Mesendoderm (in vitro differentiated cells): Measurements from ENCODE around the gene RETN.

ENCODE experiments used
- DNase-seq: peaks from one replicate; pipeline ENCODE4 v3.0.0; 2013
- H2AK5ac ChIP-seq: 2 replicates; pipeline ENCODE4 v1.6.1; 2013; ENCODE audit warnings: low read length, inconsistent platforms
- H2BK120ac ChIP-seq: 2 replicates; pipeline ENCODE4 v1.6.1; 2013; ENCODE audit warnings: low read depth, mild to moderate bottlenecking, low read length, moderate library complexity, mixed read lengths
- H2BK15ac ChIP-seq: replicated peaks from 2 replicates; pipeline ENCODE4 v1.6.1; 2013; ENCODE audit warnings: low read depth, mild to moderate bottlenecking, moderate library complexity
- H2BK5ac ChIP-seq: 2 replicates; pipeline ENCODE4 v1.6.1; 2013; ENCODE audit warnings: low read length, inconsistent platforms
- H3K18ac ChIP-seq: 2 replicates; pipeline ENCODE4 v1.6.1; 2013; ENCODE audit warnings: mild to moderate bottlenecking, low read length, mixed read lengths
- H3K23ac ChIP-seq: one replicate; pipeline ENCODE4 v1.6.1; 2013; ENCODE audit warnings: low read length
- H3K27ac ChIP-seq: 2 replicates; pipeline ENCODE4 v1.5.1; 2013; ENCODE audit warnings: low read depth, mild to moderate bottlenecking, inconsistent platforms, low read length, moderate library complexity
- H3K27me3 ChIP-seq: 2 replicates; pipeline ENCODE4 v1.6.1; 2013; ENCODE audit warnings: low read length, control low read depth, mild to moderate bottlenecking, inconsistent platforms; ENCODE audit not compliant: insufficient read depth, poor library complexity
- H3K36me3 ChIP-seq: 2 replicates; pipeline ENCODE4 v1.6.1; 2013; ENCODE audit warnings: low read length, inconsistent platforms; ENCODE audit not compliant: control insufficient read depth, insufficient read depth
- H3K4ac ChIP-seq: one replicate; pipeline ENCODE4 v1.6.1; 2013; ENCODE audit warnings: low read depth, mild to moderate bottlenecking, low read length, moderate library complexity
- H3K4me1 ChIP-seq: 2 replicates; pipeline ENCODE4 v1.6.1; 2013; ENCODE audit warnings: low read depth, low read length, inconsistent platforms; ENCODE audit not compliant: control insufficient read depth
- H3K4me2 ChIP-seq: 2 replicates; pipeline ENCODE4 v1.6.1; 2013; ENCODE audit warnings: low read length
- H3K4me3 ChIP-seq: 2 replicates; pipeline ENCODE4 v1.5.1; 2013; ENCODE audit warnings: mild to moderate bottlenecking, low read length
- H3K56ac ChIP-seq: one replicate; pipeline ENCODE4 v1.6.1; 2013; ENCODE audit warnings: low read length
- H3K79me1 ChIP-seq: 2 replicates; pipeline ENCODE4 v1.6.1; 2013; ENCODE audit warnings: low read length, inconsistent platforms
- H3K79me2 ChIP-seq: 2 replicates; pipeline ENCODE4 v1.6.1; 2013; ENCODE audit warnings: mild to moderate bottlenecking, low read length; ENCODE audit not compliant: control insufficient read depth, insufficient read depth
- H3K9ac ChIP-seq: 2 replicates; pipeline ENCODE4 v1.6.1; 2013; ENCODE audit warnings: low read length, inconsistent platforms
- H4K5ac ChIP-seq: one replicate; pipeline ENCODE4 v1.6.1; 2013; ENCODE audit warnings: low read length
- H4K8ac ChIP-seq: one replicate; pipeline ENCODE4 v1.6.1; 2013; ENCODE audit warnings: low read depth, mild to moderate bottlenecking, control low read depth, low read length, moderate library complexity
- WGBS: extraction: QIAGEN DNeasy Blood & Tissue Kit; methylation state at CpG from one replicate; pipeline ENCODE4 v1.1.7; 2013; ENCODE audit warnings: low lambda C conversion rate, missing lambda C conversion rate; ENCODE audit not compliant: insufficient coverage; ENCODE audit errors: extremely low coverage; 5-methylcytosine and 5-hydroxymethylcytosine counted together

RETN gene

DNA sequence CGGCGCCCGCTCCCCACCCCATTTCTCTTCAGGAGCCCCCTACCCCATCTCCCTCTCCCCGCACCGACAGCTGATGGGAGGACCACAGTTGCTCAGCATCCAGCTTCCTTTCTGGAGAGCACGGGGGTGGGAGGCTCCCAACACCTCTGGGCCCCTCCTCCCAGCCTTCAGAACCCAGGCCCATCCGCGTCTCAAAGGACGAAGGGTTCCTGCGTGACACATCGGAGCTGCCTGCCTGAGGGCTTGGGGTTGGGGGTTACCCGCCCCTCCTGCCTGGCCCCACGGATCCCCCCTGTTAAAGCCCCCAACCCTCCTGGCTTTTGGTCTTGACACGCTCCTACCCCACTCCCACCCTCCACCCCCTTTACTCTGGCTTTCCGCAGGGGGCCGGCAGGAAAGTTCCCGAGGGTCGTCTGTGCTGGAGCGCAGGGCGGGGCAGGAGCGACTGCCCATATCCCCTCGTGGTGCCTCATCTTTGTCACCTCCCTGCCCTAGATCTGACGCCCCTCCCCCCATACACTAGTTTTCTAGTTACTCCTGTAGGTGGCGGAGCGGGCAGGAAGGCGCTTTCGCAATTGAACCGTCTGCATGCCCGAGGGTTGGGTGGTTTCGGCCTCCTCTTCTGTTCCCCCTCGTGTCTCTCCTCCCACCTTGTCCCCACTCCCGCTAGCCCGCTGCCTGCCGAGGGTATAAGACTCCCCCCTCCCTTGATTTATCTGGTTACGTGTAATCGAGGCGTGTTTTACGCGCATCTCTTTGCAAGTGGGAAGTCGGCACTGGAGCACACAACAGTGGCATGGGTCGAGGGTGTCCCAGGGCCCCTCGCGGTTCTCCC is 12.7 kb downstream of the RETN start:
- H3K23ac ChIP-seq, result no peak overlapping the region
- H3K27me3 ChIP-seq, result no peaks in the 10 kb centered on the region
- peak; percentile 95 for DNase-seq
- H3K79me1 ChIP-seq, result peaks cover 3% of the 10 kb centered on the region
- H3K4me2 ChIP-seq, result peak overlapping the region; percentile 89
- H3K4ac ChIP-seq, result peak overlapping the region; percentile 8
- peaks cover 3% of the 10 kb centered on the region for H3K4me1 ChIP-seq
- H3K56ac ChIP-seq, result peak overlapping the region; percentile 89
- H2BK15ac ChIP-seq, result no peak overlapping the region
- no peak overlapping the region for H2BK5ac ChIP-seq
- H2AK5ac ChIP-seq, result peak overlapping the region; percentile 95
- H2BK120ac ChIP-seq, result no peak overlapping the region
- H4K5ac ChIP-seq, result no peak overlapping the region
- H3K27ac ChIP-seq, result no peak overlapping the region
- no CpG with 5 or more reads among the region's 43 CpGs for WGBS
- peak overlapping the region; percentile 93 for H3K9ac ChIP-seq
- H3K18ac ChIP-seq, result no peak overlapping the region
- H3K79me2 ChIP-seq, result peaks cover 4% of the 10 kb centered on the region
- H3K4me3 ChIP-seq, result peak overlapping the region; percentile 85
- H3K36me3 ChIP-seq, result no peaks in the 10 kb centered on the region
- no peak overlapping the region for H4K8ac ChIP-seq

DNA sequence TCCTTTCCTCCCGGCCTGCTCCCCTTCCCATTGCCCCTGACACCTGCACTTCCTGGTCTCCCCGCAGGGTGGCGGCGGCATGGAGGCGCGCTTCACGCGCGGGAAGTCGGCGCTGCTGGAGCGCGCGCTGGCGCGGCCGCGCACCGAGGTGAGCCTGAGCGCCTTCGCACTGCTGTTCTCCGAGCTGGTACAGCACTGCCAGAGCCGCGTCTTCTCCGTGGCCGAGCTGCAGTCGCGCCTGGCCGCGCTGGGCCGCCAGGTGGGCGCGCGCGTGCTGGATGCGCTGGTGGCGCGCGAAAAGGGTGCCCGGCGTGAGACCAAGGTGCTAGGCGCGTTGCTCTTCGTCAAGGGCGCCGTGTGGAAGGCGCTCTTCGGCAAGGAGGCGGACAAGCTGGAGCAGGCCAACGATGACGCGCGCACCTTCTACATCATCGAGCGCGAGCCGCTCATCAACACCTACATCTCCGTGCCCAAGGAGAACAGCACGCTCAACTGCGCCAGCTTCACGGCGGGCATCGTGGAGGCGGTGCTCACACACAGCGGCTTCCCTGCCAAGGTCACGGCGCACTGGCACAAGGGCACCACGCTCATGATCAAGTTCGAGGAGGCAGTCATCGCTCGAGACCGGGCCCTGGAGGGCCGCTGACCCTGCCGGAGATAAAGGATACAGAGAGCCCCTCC is 13.5 kb downstream of the RETN start:
- Histone ChIP-seq H3K4ac (no peak overlapping the region), H3K56ac (peak overlapping the region; percentile 85), H3K23ac (no peak overlapping the region), H3K27ac (no peak overlapping the region), H3K9ac (peak overlapping the region; percentile 70), H3K79me1 (peaks cover 3% of the 10 kb centered on the region), H3K4me3 (no peak overlapping the region), H2AK5ac (no peak overlapping the region), H3K79me2 (peaks cover 4% of the 10 kb centered on the region), H3K27me3 (no peaks in the 10 kb centered on the region), H2BK120ac (no peak overlapping the region), H2BK5ac (no peak overlapping the region), H4K5ac (no peak overlapping the region), H3K4me2 (no peak overlapping the region), H3K18ac (no peak overlapping the region), H3K4me1 (peaks cover 3% of the 10 kb centered on the region), H4K8ac (no peak overlapping the region), H3K36me3 (no peaks in the 10 kb centered on the region), H2BK15ac (no peak overlapping the region)
- no peak for DNase-seq
- no CpG with 5 or more reads among the region's 74 CpGs for WGBS

DNA sequence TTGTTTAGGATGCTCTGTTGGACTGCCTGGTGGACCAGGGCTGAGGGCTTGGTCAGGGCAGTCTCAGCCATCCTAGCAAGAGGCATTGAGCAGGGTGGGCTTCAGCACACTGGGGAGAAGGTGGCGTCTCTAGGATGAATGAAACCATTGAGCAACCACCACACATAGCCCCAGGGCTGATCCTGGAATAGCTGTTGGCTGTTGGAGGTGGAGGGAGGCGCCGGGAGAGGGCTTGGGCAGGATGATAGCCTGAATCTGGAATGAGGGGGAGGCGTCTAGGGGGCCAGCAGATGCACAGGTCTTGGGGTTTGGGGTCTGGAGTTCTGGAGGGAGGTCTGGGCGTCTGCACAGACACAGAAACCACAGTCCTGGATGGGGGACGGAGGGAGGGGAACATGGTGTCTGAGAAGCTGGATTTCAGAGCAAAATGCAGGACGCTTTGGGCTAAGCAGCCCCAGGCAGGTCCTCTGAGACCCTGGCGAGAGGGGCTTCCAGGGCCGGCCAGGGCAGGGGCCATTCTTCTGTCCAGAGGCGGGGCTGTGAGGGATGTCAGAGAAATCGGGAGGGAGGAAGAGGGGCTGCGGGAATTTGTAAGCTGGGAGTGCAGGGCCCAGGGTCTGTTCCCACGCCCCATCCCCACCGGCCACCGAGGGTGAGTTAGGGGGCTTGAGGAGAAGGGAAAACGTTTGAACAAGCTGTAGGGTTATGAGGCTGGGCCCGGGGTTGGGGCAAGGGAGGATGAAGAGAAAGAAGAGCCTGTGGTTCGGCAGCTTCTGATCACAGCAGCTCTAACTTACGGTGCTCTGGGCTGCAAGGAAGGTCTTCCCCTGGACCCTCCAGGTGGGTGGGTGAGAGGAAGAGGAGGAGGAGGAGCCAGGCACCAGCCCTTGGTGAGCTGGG is 16.9 kb downstream of the RETN start:
- H2AK5ac ChIP-seq, result no peak overlapping the region
- DNase-seq, result no peak
- H3K27ac ChIP-seq, result no peak overlapping the region
- H4K8ac ChIP-seq, result no peak overlapping the region
- H3K4me2 ChIP-seq, result no peak overlapping the region
- no CpG with 5 or more reads among the region's 19 CpGs for WGBS
- peaks cover 4% of the 10 kb centered on the region for H3K79me2 ChIP-seq
- no peak overlapping the region for H3K18ac ChIP-seq
- H3K79me1 ChIP-seq, result peaks cover 3% of the 10 kb centered on the region
- H3K4me1 ChIP-seq, result peaks cover 3% of the 10 kb centered on the region
- H3K27me3 ChIP-seq, result no peaks in the 10 kb centered on the region
- H4K5ac ChIP-seq, result no peak overlapping the region
- no peaks in the 10 kb centered on the region for H3K36me3 ChIP-seq
- no peak overlapping the region for H3K4me3 ChIP-seq
- H2BK120ac ChIP-seq, result no peak overlapping the region
- no peak overlapping the region for H3K56ac ChIP-seq
- H2BK5ac ChIP-seq, result no peak overlapping the region
- no peak overlapping the region for H3K9ac ChIP-seq
- no peak overlapping the region for H3K23ac ChIP-seq
- no peak overlapping the region for H3K4ac ChIP-seq
- H2BK15ac ChIP-seq, result no peak overlapping the region

DNA sequence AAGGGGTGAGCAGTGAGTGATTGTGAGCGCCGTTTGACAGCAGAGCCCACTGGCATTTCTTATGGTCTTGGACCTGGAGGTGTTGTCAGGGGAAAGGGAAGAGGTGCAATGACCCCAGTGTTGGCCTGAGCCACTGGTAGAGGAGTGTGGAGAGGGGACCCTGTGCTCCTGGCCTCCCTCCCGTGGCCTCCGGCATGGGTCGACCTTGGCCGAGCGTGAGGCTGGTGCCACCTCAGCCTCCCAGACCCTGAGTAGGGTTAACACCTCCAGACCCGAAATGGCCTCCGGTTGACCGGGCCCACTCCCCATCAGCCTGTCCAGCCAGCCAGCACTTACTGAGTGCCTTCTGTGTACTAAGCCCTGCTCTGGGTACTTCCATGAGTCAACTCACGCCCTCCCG is 18.3 kb downstream of the RETN start:
- Histone ChIP-seq H3K27me3 (no peaks in the 10 kb centered on the region), H4K8ac (no peak overlapping the region), H2BK5ac (no peak overlapping the region), H3K4me3 (no peak overlapping the region), H3K4me2 (no peak overlapping the region), H3K36me3 (no peaks in the 10 kb centered on the region), H3K4ac (no peak overlapping the region), H3K56ac (no peak overlapping the region), H2BK15ac (no peak overlapping the region), H3K79me2 (no peaks in the 10 kb centered on the region), H2BK120ac (no peak overlapping the region), H4K5ac (no peak overlapping the region), H3K9ac (no peak overlapping the region), H2AK5ac (no peak overlapping the region), H3K18ac (no peak overlapping the region), H3K23ac (no peak overlapping the region), H3K79me1 (no peaks in the 10 kb centered on the region), H3K27ac (no peak overlapping the region), H3K4me1 (no peaks in the 10 kb centered on the region)
- no peak for DNase-seq
- no CpG with 5 or more reads among the region's 12 CpGs for WGBS

DNA sequence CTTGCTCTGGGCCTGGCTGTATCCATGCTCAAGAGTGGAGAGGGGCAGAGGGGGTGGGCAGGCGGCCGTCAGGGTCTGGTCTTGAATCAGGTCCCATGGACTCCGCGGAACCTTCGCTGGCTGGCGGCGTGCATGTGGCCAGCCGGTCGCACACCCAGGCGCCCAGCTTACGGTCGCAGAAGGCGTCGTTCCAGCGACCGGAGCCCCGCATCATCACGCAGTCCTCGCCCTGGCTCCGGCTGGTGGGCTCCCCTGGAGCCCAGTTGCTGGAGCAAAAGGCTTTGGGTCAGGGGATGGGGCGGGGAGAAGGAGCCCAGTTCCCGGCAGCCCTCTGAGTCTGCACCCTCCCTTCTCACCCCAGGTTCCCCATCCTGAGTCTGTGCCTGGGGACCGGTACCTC is 20.3 kb downstream of the RETN start:
- Histone ChIP-seq H4K5ac (no peak overlapping the region), H4K8ac (no peak overlapping the region), H3K36me3 (no peaks in the 10 kb centered on the region), H2BK5ac (no peak overlapping the region), H3K79me1 (no peaks in the 10 kb centered on the region), H2BK15ac (no peak overlapping the region), H3K9ac (no peak overlapping the region), H3K4ac (no peak overlapping the region), H3K23ac (no peak overlapping the region), H3K79me2 (no peaks in the 10 kb centered on the region), H3K4me3 (no peak overlapping the region), H3K56ac (no peak overlapping the region), H3K18ac (no peak overlapping the region), H2BK120ac (no peak overlapping the region), H3K4me2 (no peak overlapping the region), H2AK5ac (no peak overlapping the region), H3K27ac (no peak overlapping the region), H3K4me1 (no peaks in the 10 kb centered on the region), H3K27me3 (no peaks in the 10 kb centered on the region)
- WGBS, result no CpG with 5 or more reads among the region's 23 CpGs
- DNase-seq, result no peak
